Mesenchymal stem cell (in vitro differentiated cells and primary cell): Measurements from ENCODE around the gene CYYR1.

Source experiments
- DNase-seq: peaks from one replicate; pipeline ENCODE4 v3.0.0-alpha.2; 2013
- H2AFZ ChIP-seq: one replicate; pipeline ENCODE4 v1.6.1; 2013; ENCODE audit warnings: low read depth, mild to moderate bottlenecking, control low read depth, inconsistent platforms, low read length, moderate library complexity
- H2AK5ac ChIP-seq: 2 replicates; pipeline ENCODE4 v1.6.1; 2013; ENCODE audit warnings: low read length, moderate library complexity, mild to moderate bottlenecking, inconsistent platforms; ENCODE audit not compliant: severe bottlenecking
- H2BK120ac ChIP-seq: one replicate; pipeline ENCODE4 v1.6.1; 2013; ENCODE audit warnings: low read depth, mild to moderate bottlenecking, inconsistent platforms, low read length, moderate library complexity
- H2BK12ac ChIP-seq, 2 experiments: one replicate each; pipeline ENCODE4 v1.6.1; 2013; ENCODE audit warnings: inconsistent platforms in 2 of 2, low read length in 2 of 2, mild to moderate bottlenecking in 2 of 2, moderate library complexity in 2 of 2, control low read depth in 1 of 2
- H2BK15ac ChIP-seq: one replicate; pipeline ENCODE4 v1.6.1; 2013; ENCODE audit warnings: mild to moderate bottlenecking, low read depth, inconsistent platforms; ENCODE audit not compliant: poor library complexity, severe bottlenecking
- H2BK5ac ChIP-seq: 2 replicates; pipeline ENCODE4 v1.6.1; 2013; ENCODE audit warnings: low read depth, mild to moderate bottlenecking, low read length, control low read depth, inconsistent platforms; ENCODE audit not compliant: poor library complexity, severe bottlenecking
- H3K14ac ChIP-seq, 2 experiments: one replicate each; pipeline ENCODE4 v1.6.1; 2013; ENCODE audit warnings: inconsistent platforms in 2 of 2, low read length in 2 of 2, control low read depth in 1 of 2, mild to moderate bottlenecking in 1 of 2, moderate library complexity in 1 of 2
- H3K18ac ChIP-seq, 2 experiments: one replicate each; pipeline ENCODE4 v1.6.1; 2013; ENCODE audit warnings: inconsistent platforms in 2 of 2, low read length in 2 of 2, control low read depth in 1 of 2, low read depth in 1 of 2, mild to moderate bottlenecking in 1 of 2
- H3K23ac ChIP-seq, 2 experiments: one replicate each; pipeline ENCODE4 v1.6.1; 2013; ENCODE audit warnings: inconsistent platforms in 2 of 2, low read length in 2 of 2, mild to moderate bottlenecking in 2 of 2, moderate library complexity in 2 of 2, control low read depth in 1 of 2
- H3K27ac ChIP-seq: 2 replicates; pipeline ENCODE4 v1.5.1; 2013; ENCODE audit warnings: mild to moderate bottlenecking, moderate library complexity, low read length, control low read depth, inconsistent platforms; ENCODE audit not compliant: poor library complexity, severe bottlenecking
- H3K27me3 ChIP-seq, 2 experiments: 2 replicates each; pipeline versions ENCODE4 v1.6.1 to v1.7.0; 2013; ENCODE audit warnings: low read length in 2 of 2, mild to moderate bottlenecking in 2 of 2, moderate library complexity in 2 of 2, control low read depth in 1 of 2, inconsistent platforms in 1 of 2; ENCODE audit not compliant: control insufficient read depth in 1 of 2, insufficient read depth in 1 of 2
- H3K36me3 ChIP-seq, 2 experiments: 2 replicates each; pipeline versions ENCODE4 v1.6.1 to v1.7.0; 2013; ENCODE audit warnings: low read length in 2 of 2, control low read depth in 1 of 2, inconsistent platforms in 1 of 2, low read depth in 1 of 2, mild to moderate bottlenecking in 1 of 2; ENCODE audit not compliant: insufficient read depth in 2 of 2, control insufficient read depth in 1 of 2
- H3K4ac ChIP-seq, 2 experiments: one replicate each; pipeline ENCODE4 v1.6.1; 2013; ENCODE audit warnings: inconsistent platforms in 2 of 2, low read length in 2 of 2, mild to moderate bottlenecking in 2 of 2, moderate library complexity in 2 of 2, control low read depth in 1 of 2, low read depth in 1 of 2
- H3K4me1 ChIP-seq: 2 replicates; pipeline ENCODE4 v1.6.1; 2013; ENCODE audit warnings: low read depth, low read length, control low read depth; ENCODE audit not compliant: control insufficient read depth, insufficient read depth
- H3K4me2 ChIP-seq: 2 replicates; pipeline ENCODE4 v1.6.1; 2013; ENCODE audit warnings: low read length, mild to moderate bottlenecking, inconsistent platforms; ENCODE audit not compliant: poor library complexity, severe bottlenecking
- H3K4me3 ChIP-seq, 2 experiments: 2 replicates each; pipeline versions ENCODE4 v1.5.1 to v1.7.0; 2013; ENCODE audit warnings: low read length in 2 of 2, mild to moderate bottlenecking in 2 of 2, control low read depth in 1 of 2, low read depth in 1 of 2; ENCODE audit not compliant: insufficient read depth in 1 of 2
- H3K79me1 ChIP-seq: replicated peaks from 2 replicates; pipeline ENCODE4 v1.6.1; 2013; ENCODE audit warnings: mild to moderate bottlenecking, control low read depth, low read length, inconsistent platforms; ENCODE audit not compliant: poor library complexity, severe bottlenecking
- H3K9ac ChIP-seq: 2 replicates; pipeline ENCODE4 v1.7.0; 2013; ENCODE audit warnings: mild to moderate bottlenecking, low read length, moderate library complexity
- H3K9me3 ChIP-seq: 2 replicates; pipeline ENCODE4 v1.7.0; 2013; ENCODE audit warnings: mild to moderate bottlenecking, low read length; ENCODE audit not compliant: control insufficient read depth
- H4K8ac ChIP-seq: one replicate; pipeline ENCODE4 v1.6.1; 2013; ENCODE audit warnings: inconsistent platforms, mild to moderate bottlenecking, low read length, moderate library complexity
- H4K91ac ChIP-seq: one replicate; pipeline ENCODE4 v1.6.1; 2013; ENCODE audit warnings: mild to moderate bottlenecking, low read length, inconsistent platforms
- WGBS: methylation state at CpG from one replicate; pipeline ENCODE4 v1.1.7; 2013; ENCODE audit warnings: mixed read lengths; 5-methylcytosine and 5-hydroxymethylcytosine counted together

Gene CYYR1

GRCh38 chr21:26421724-26422123 lies 151.4 kb downstream of the CYYR1 start:
- H3K4me2 ChIP-seq: no peak overlapping the region
- no peak overlapping the region for H4K8ac ChIP-seq
- no peak overlapping the region for H2AFZ ChIP-seq
- H3K14ac ChIP-seq: no peak overlapping the region
- no peak overlapping the region for H3K4ac ChIP-seq
- H2AK5ac ChIP-seq: no peak overlapping the region
- no peaks in the 10 kb centered on the region for H3K4me1 ChIP-seq
- no peak overlapping the region for H2BK5ac ChIP-seq
- no peak overlapping the region for H3K4me3 ChIP-seq
- H2BK12ac ChIP-seq: no peak overlapping the region
- no peak overlapping the region for H3K27ac ChIP-seq
- no peaks in the 10 kb centered on the region for H3K9me3 ChIP-seq
- no peak overlapping the region for H3K9ac ChIP-seq
- no peak for DNase-seq
- no peak overlapping the region for H4K91ac ChIP-seq
- WGBS: no CpG with 5 or more reads among the region's 1 CpG
- no peaks in the 10 kb centered on the region for H3K79me1 ChIP-seq
- H2BK15ac ChIP-seq: no peak overlapping the region
- no peaks in the 10 kb centered on the region for H3K27me3 ChIP-seq
- no peaks in the 10 kb centered on the region for H3K36me3 ChIP-seq
- no peak overlapping the region for H3K18ac ChIP-seq
- H3K23ac ChIP-seq: no peak overlapping the region
- H2BK120ac ChIP-seq: no peak overlapping the region
